ENCODE measurements around the gene CHCHD3.

- TF ChIP-seq CTCF (conservative IDR thresholded peaks at IDR 0.05; ENCODE audit: low read depth, low read length) = no peak
- TF ChIP-seq EZH2phosphoT487 (IDR thresholded peaks at IDR 0.05; ENCODE audit: borderline replicate concordance, low read length) = no peak
- TF ChIP-seq EZH2 (IDR thresholded peaks at IDR 0.05; ENCODE audit: low read length, unreplicated experiment) = no peak
Measured at GRCh38 chr7:132972745-132973144, 109.1 kb downstream of the CHCHD3 start.
